H1 (cell line): ENCODE measurements around the gene DELE1.

Experiments
- CEBPB ChIP-seq: IDR thresholded peaks from 2 replicates; pipeline ENCODE4 v1.6.1; 2012; ENCODE audit warnings: low read depth, low read length
- CTCF ChIP-seq, 3 experiments: IDR thresholded peaks; 1 replicate in 2 of 3; 2 replicates in 1 of 3; pipeline versions ENCODE4 v1.5.1 to v1.6.1; 2011; ENCODE audit warnings: low read length in 3 of 3, mild to moderate bottlenecking in 3 of 3, inconsistent platforms in 2 of 3, low read depth in 1 of 3, moderate library complexity in 1 of 3; ENCODE audit not compliant: insufficient read depth in 1 of 3; ENCODE audit errors: control extremely low read depth in 1 of 3
- EZH2 ChIP-seq: fragments of 200-600 bp; sonication (generic); IDR thresholded peaks from 2 replicates; pipeline ENCODE4 v1.7.1; 2012; ENCODE audit warnings: low read depth, mild to moderate bottlenecking, moderate library complexity, low read length, inconsistent platforms; ENCODE audit not compliant: severe bottlenecking
- GABPA ChIP-seq: IDR thresholded peaks from 2 replicates; pipeline ENCODE4 v1.6.1; 2011; ENCODE audit warnings: mild to moderate bottlenecking, low read length, moderate library complexity, borderline replicate concordance; ENCODE audit not compliant: insufficient read depth
- HDAC6 ChIP-seq: IDR thresholded peaks from one replicate; pipeline ENCODE4 v1.7.1; 2012; ENCODE audit warnings: low read depth, mild to moderate bottlenecking, inconsistent platforms, low read length, moderate library complexity
- POLR2A ChIP-seq, 2 experiments: IDR thresholded peaks; 1 replicate in 1 of 2; 2 replicates in 1 of 2; pipeline ENCODE4 v1.6.1; 2011; ENCODE audit warnings: low read depth in 2 of 2, low read length in 2 of 2, mild to moderate bottlenecking in 2 of 2; ENCODE audit errors: control extremely low read depth in 1 of 2
- RFX5 ChIP-seq: IDR thresholded peaks from 2 replicates; pipeline ENCODE4 v1.6.1; 2011; ENCODE audit warnings: low read depth, low read length, improper control_type of control experiment, borderline replicate concordance
- RNF2 ChIP-seq: fragments of 200-900, 300-1000 bp; sonication (generic); IDR thresholded peaks from 2 replicates; pipeline ENCODE4 v1.7.1; 2016; ENCODE audit warnings: borderline replicate concordance, low read depth, mild to moderate bottlenecking, antibody characterized with exemption, low read length; ENCODE audit not compliant: poor library complexity, severe bottlenecking; ENCODE audit errors: missing control alignments
- TCF12 ChIP-seq: IDR thresholded peaks from 2 replicates; pipeline ENCODE4 v1.6.1; 2011; ENCODE audit warnings: low read depth, mild to moderate bottlenecking, low read length
- YY1 ChIP-seq: IDR thresholded peaks from 2 replicates; pipeline ENCODE4 v1.6.1; 2011; ENCODE audit warnings: low read depth, mild to moderate bottlenecking, low read length

- TF ChIP-seq TCF12 (no peak), CTCF (IDR thresholded peaks at IDR 0.05; ENCODE audit: control extremely low read depth in 1 of 3, insufficient read depth in 1 of 3, low read depth in 1 of 3, low read length in 3 of 3) (no peak), RFX5 (no peak), GABPA (no peak), HDAC6 (no peak), EZH2 (no peak), RNF2 (no peak), CEBPB (no peak), YY1 (no peak), POLR2A (IDR thresholded peaks at IDR 0.05; ENCODE audit: control extremely low read depth in 1 of 2, low read depth in 2 of 2, low read length in 2 of 2) (no peak)
Observed at GRCh38 chr5:141917760-141918159, 5.9 kb upstream of the DELE1 start.
